ENCODE data around the gene TTC24.
"Not testable (repeated sequence)": the region's sequence is repeated elsewhere in the genome, so short reads cannot be mapped to it uniquely, and the experiment has no call there.

Gene TTC24

DNA sequence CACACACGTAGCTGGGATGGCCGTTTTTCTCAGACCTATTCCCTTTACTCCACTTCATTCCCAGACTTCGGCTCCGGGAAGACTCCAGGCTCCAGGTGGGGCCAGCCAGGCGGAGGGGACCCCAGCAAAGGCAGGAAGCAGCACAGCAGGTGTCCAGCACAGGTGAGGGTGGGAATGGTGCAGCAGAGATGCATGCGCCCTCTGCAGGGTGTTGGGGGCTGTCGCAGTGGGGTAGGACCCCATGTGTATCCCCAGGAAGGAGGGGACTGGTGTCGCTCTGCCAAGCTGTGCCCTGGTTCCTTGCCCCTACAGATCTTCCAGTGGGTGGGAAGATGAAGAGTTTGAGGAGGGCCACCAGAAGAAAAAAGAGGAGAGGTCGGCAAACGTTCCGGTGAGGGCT, 5.3 kb downstream of the TTC24 start:
- DNase-seq (ENCODE audit: low read depth, low spot score): no peak
- no peak overlapping the region for H3K27ac ChIP-seq

DNA sequence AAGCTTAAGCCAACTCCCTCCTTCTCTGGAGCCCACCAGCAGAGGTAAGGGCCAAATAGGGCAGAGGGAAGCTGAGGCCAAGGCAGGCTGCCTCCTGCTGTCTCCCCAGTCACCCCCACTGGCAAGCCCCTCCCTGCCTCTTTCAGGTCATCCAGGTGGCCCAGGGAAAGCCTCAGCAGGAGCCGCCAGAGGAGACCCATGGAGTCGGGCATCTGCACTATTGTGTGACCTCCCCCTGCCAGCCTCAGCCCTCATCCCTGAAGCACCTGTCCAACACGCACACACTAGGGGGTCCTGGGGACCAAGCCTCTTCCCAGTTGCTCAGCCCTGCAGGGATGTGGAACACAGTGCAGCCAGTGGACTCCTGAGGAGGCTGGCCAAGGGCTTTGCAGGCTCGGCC, 6.8 kb downstream of the TTC24 start:
- no peak for DNase-seq (ENCODE audit: low read depth, low spot score)
- H3K27ac ChIP-seq: no peak overlapping the region

DNA sequence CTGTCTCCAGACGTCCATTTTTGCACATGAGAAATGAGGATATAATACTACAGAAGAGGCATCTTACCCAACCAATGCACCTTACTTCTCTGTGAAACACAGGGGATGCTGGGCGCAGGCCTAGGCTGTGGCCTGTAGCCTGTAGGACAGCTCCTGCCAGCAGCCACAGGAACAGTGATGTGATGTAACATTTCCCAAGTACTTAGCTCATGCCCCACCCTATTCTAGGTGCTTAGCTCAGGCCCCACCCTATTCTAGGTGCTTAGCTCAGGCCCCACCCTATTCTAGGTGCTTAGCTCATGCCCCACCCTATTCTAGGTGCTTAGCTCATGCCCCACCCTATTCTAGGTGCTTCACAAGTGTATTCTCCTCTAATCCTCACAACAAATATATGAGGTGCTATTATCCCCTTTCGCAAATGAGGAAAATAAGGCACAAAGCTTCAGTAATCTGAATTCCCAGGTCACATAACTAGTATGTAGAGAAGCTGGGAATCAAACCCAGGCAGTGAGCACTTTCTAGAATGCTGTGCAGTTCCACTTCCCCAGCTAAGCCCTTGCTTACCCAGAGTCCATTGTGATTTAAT, 7.5 kb downstream of the TTC24 start:
- H3K27ac ChIP-seq: no peak overlapping the region
- DNase-seq (ENCODE audit: low read depth, low spot score): no peak

DNA sequence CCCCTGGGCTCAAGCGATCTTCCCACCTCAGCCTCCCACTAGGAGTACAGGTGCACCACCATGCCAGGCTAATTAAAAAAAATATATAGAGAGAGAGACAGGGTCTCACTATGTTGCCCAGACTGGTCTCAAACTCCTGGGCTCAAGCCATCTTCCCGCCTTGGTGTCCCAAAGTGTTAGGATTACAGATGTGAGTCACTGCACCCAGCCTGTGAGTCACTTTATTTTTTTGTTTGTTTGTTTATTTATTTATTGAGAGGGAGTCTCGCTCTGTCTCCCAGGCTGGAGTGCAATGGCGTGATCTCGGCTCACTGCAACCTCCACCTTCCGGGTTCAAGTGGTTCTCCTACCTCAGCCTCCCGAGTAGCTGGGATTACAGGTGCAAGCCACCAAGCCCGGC, 8.4 kb downstream of the TTC24 start:
- DNase-seq (ENCODE audit: low read depth, low spot score); H3K27ac ChIP-seq: not testable (repeated sequence)

DNA sequence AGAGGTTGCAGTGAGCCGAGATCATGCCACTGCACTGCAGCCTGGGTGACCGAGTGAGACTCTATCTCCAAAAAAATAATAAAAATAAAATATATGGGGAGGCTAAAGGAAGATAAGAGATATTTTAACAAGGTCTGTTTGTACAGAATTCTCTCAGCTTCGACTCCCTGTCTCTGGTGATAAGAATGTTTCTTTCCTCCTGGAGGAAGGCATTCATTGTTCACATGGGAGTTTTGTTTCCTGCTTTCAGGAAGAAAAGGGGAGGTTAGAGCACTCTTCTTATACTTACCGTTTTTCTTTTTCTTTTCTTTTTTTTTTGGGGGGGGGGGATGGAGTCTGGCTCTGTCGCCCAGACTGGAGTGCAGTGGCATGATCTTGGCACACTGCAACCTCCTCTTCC, 10.0 kb downstream of the TTC24 start:
- no peak for DNase-seq (ENCODE audit: low read depth, low spot score)
- H3K27ac ChIP-seq: no peak overlapping the region

DNA sequence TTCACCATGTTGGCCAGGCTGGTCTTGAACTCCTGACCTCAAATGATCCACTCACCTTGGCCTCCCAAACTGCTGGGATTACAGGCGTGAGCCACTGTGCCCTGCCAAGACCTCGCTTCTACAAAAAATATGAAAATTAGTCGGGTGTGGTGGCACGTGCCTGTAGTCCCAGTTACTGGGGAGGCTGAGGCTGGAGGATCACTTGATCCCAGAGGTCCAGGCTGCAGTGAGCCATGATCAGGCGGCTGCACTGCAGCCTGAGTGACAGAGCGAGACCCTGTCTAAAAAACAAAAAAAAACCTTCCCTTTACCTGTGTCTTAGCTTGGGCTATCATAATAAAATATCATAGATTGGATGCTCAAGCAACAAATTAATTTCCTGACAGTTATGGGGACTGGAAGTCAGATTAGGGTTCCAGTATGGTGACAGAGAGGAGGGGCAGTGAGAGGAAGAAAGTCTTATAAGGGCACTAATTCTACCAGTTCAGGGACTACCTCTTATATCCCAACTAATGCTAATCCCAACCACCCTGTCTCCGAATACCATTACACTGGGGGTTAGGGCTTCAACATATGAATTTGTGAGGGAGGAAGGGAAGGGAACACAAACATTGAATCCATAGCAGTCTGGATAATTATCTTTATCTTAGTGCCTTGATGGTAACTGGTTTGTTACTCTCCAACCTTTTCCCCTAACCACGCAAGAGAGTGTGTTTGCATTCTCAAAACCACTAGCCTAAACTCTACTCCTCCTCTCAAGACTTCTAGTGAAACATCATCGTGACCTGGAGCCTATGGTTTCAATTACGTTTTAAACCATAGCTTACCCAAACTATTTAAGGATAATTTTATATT, 11.0 kb downstream of the TTC24 start:
- DNase-seq (ENCODE audit: low read depth, low spot score): no peak
- peak overlapping the region; percentile 58 for H3K27ac ChIP-seq

DNA sequence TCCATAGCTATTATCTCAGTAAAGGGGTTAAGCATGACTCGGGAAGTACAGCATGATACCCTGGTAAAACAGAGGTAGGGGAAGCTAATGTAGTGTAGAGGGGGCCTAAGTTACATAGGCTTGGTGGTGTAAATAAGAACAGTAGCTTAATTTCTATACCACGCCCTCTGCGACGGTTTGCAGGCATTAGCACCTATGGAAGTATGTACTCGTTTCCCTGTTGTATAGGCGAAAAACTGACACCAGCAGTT, 11.6 kb downstream of the TTC24 start:
- H3K27ac ChIP-seq: peak overlapping the region; percentile 58
- DNase-seq (ENCODE audit: low read depth, low spot score): no peak

DNA sequence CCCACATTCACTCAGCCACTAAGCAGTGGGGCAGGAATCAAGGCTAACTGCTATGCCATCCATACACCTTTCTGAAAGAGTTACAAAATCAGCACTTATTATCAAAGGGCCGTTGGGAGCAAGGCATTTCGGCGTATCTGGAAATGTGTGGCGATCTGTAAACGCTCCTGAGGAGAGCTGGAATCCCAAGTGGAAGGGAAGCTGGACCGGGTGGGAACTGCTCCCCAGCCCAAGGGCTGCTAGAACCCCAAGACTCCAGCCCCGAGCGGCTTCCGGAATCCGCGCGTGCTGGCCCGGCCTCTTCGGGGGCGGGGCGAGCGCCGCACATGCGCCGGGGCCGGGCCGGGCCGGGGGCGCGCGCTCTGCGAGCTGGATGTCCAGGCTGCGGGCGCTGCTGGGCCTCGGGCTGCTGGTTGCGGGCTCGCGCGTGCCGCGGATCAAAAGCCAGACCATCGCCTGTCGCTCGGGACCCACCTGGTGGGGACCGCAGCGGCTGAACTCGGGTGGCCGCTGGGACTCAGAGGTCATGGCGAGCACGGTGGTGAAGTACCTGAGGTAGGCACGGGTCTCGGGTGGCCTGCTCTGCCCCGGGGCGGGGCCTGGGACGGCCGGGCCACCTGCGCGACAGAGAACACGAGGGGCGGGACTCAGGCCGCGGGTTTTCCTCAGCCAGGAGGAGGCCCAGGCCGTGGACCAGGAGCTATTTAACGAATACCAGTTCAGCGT, 12.1 kb downstream of the TTC24 start, which contains the start of gene NAXE:
TSS of gene NAXE (plus strand) at position 345 of the 726 bp plus-strand sequence. CDS start at position 374, 29 bp downstream.
- no peak for DNase-seq (ENCODE audit: low read depth, low spot score)
- H3K27ac ChIP-seq: peak within 1 kb of the TSS; percentile 58

DNA sequence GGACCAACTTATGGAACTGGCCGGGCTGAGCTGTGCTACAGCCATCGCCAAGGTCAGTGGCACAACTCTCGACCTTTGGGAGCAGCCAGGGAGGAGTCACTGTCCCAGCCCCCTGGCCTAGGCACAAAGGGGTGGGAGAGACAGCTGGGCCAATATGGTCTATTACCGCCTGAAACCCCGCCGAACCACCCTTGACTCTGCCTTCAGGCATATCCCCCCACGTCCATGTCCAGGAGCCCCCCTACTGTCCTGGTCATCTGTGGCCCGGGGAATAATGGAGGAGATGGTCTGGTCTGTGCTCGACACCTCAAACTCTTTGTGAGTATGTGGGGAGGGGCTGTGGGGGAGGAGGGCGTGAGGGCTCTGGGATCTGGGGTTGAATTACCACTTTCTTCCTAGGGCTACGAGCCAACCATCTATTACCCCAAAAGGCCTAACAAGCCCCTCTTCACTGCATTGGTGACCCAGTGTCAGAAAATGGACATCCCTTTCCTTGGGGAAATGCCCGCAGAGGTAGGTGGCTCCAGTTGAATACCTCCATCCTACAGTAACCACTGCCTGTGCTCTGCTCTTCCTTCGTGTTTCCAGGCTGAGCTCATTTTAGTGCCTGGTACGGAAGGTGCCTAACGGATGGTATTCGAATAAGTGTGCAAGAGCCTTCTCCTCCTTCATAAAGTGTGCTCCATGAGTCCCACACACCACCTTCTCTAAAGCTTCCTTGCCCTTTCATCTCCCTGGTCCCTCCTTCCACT, 12.8 kb downstream of the TTC24 start:
- no peak for DNase-seq (ENCODE audit: low read depth, low spot score)
- peak overlapping the region; percentile 58 for H3K27ac ChIP-seq

DNA sequence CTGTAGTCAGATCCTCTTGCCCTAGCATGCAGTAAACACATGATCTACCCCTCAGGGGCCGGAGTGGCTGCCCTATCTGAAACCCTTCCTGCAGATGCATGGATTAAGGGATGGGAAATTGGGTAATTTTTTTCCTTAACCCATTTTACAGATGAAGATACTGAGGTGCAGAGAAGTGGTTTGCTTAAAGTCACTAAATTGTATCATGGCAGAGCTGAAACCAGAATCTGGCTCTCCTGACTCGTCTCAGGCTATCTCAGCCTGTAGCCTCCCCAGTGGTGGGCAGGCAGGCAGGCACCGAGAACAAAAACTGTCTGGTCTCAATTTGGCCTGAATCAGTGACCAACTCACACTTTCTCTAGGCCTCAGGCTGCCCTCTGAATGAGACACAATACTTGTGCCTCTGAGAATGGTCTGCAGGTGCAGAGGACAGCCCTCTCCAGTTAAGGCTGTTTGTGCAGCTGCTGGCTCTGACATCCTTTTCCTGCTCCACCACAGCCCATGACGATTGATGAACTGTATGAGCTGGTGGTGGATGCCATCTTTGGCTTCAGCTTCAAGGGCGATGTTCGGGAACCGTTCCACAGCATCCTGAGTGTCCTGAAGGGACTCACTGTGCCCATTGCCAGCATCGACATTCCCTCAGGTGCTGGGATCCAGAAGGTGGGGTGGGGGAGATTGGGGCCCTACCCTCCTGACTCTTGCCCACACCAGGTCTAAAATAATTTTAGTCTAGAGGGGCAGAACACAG, 13.6 kb downstream of the TTC24 start:
- no peak overlapping the region for H3K27ac ChIP-seq

DNA sequence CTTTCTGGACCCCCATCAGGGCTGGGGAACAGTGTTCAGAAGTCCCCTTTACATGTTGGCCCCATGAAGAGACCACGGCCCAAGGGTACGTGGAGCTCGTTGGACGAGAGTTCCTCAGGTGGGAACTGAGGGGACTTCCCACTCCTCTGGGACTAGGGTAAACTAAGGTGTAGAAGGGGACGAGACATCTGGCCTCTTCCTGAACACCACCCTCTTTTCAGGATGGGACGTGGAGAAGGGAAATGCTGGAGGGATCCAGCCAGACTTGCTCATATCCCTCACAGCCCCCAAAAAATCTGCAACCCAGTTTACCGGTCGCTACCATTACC, 14.1 kb downstream of the TTC24 start:
- DNase-seq (ENCODE audit: low read depth, low spot score): no peak
- H3K27ac ChIP-seq: no peak overlapping the region

More for the DNA sequence above, 13.6 kb downstream of the TTC24 start:
- no peak for DNase-seq (ENCODE audit: low read depth, low spot score)

DNA sequence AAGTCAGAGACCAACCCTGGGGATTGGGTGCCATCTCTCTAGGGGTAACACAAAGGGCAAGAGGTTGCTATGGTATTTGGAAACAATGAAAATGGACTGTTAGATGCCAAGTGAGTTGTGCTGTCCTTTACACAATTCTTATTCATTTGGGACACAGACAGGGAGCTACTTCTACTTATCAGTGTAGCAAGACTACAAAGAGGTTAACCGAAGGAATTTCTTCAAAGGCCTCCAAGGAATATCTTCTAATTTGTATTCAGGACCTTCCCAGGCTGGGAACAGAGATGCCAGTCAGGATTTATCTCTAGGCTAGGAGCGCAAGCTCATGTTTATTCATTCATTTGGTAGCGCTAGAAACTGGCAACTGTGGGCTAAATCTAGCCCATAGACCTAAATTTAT, 14.7 kb downstream of the TTC24 start:
- no peak overlapping the region for H3K27ac ChIP-seq
- DNase-seq (ENCODE audit: low read depth, low spot score): no peak

DNA sequence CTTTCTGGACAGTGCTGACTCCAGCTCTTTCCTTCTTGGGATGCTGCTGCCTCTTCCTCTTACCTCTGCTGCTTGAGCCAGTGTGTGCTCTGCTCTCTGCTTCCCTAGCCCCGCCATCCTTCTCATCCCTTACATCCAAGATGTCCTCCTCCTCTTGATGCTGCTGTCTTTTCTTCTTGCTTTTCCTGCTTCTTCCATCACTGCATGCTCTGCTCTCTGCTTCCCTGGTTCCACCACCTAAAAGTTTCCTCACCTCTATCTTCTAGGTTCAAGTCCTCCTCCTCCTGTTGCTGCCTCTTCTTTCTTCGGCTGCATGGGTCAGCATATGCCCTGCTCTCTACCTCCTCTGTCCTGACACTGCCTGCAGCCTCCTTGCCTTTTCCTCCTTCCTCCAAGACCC, 15.5 kb downstream of the TTC24 start:
- no peak for DNase-seq (ENCODE audit: low read depth, low spot score)
- H3K27ac ChIP-seq: no peak overlapping the region

DNA sequence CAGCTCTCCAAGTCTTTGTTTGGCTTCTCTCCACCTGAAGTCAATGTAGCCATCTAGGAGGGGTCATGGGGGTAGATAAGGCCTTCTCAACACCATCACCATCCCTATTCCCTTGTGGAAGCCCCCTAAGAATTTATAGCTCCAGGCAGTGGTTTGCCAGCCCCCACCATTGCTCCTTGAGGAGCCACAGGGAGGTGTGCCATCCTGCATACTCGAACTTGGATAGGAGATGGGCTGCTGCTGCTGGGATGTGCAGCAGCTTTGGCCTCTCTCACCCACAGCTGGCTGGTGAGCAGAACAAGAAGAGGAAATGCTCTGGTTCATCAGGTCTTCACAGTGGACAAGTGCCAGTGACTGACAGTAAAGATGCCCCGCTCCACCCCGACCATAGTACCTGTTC, 16.9 kb downstream of the TTC24 start:
- H3K27ac ChIP-seq: no peak overlapping the region

DNA sequence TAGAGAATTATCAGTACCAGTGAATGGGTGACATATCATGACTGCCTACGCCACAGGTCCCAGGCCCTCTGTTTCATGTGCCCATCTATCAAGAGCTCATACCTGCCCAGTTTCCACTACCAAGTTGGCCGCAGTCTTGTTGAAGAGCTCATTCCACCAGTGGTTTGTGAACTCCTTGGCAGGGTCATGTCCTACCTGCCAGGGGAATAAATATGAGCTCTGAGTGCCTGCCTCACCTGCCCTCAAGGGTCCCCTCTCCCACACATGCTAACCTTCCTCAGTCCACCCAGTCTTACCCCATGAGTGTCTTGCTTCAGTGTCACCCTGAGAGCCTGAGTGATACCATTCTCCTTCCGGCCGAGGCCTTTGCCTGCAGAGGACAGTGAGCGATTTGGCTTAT, 18.6 kb downstream of the TTC24 start:
- H3K27ac ChIP-seq: no peak overlapping the region
- no peak for DNase-seq (ENCODE audit: low read depth, low spot score)

More for the DNA sequence above, 16.9 kb downstream of the TTC24 start:
- DNase-seq (ENCODE audit: low read depth, low spot score): no peak

DNA sequence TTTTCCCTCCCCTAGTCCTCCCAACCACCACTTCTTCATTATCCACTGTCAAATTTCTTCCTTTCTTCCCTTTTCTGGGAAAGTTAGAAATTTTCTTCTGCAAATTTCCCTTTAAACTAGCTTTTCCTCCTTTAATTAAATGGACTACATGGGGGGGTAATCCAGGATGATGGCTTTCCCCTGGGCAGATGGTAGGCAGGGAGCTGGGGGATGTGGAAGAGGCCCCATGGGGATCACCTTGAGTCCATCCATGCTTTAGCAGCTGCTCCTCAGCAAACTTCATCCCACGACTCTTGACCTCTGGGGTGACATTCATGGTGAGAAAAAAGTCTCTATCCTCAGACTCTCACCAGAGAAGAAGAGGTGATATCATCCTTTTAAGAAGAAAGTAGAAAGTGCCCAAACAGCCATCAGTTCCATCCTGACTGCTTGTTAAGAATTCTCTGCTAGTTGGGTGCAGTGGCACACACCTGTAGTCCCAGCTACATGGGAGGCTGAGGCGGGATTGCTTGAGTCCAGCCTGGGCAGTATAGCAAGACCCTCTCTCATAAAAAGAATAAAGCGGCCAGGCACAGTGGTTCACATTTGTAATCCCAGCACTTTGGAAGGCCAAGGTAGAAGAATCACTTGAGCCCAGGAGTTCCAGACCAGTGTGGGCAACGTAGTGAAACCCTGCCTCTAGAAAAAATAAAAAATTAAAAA, 19.4 kb downstream of the TTC24 start:
- DNase-seq (ENCODE audit: low read depth, low spot score): no peak
- H3K27ac ChIP-seq: no peak overlapping the region

DNA sequence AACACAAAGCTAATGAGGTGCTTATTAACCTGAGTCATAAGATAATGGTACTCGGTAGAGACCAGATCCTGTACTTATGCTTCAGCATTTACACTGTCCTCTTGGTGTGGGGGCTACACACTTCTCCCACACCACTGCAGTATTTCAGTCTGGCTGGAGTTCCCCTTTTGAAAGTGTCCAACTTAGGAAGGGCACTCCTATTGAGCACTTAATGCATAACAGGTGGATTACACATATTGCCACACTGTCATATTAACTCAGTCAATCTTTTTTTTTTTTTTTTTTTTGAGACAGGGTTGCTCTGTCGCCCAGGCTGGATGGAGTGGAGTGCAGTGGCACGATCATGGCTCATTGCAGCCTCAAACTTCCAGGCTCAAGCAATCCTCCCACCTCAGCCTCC, 20.3 kb downstream of the TTC24 start:
- no peak for DNase-seq (ENCODE audit: low read depth, low spot score)

DNA sequence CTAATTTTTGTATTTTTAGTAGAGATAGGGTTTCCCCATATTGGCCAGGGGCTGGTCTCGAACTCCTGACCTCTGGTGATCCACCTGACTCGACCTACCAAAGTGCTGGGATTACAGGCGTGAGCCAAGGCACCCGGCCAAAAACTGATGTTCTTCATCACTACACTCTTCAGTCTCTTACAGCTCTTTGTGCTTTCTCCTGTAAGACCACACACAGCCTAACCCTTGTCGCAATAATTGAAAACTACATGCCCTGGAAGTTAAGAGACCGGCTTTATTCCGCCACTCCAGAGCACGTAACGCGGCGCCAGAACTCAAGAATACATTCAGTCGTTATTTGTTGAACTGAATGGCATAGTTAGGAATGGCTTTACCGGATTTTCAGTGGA, 21.2 kb downstream of the TTC24 start:
- no peak for DNase-seq (ENCODE audit: low read depth, low spot score)
- peak overlapping the region; percentile 76 for H3K27ac ChIP-seq

More for the DNA sequence above, 20.3 kb downstream of the TTC24 start:
- no peak overlapping the region for H3K27ac ChIP-seq

DNA sequence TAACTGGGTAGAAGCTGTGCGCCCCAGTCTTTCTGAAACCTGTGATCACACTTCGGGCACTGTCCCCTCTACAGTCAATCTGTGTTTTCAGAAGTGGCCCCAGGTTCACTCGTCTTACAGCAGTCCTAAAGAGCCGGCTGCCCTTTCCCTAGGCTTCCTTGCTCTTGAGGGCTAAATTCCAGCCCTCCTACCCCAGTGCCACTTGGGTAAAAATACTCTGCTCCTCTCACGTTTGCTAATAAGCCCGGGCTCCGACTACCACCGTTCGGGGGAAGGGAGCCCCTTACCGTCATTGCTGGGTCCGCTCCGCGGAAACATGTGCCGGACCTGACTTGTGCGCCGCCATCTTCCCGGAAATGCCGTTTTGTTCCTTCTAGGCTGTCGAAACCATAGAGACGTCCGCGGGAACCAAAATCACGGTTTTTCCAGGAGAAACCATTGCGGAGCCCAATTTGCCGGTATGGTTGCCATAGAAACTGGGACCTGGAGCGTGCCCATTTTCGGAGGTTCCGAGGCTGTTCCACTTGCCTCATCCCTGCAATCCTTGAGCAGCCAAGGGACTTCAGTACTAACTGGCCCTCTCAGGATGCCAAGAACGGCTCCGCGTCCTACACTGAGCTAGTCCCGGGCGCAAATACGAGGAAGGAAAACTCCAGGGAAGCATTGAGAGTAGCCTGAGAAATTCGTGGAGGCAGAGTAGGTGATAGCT, 21.8 kb downstream of the TTC24 start, which contains the start of gene GPATCH4:
TSS of gene GPATCH4 (minus strand) at position 358 of the 709 bp plus-strand sequence.
- no peak for DNase-seq (ENCODE audit: low read depth, low spot score)
- H3K27ac ChIP-seq: peak within 1 kb of the TSS; percentile 76

Data from epithelial cell of prostate (primary cell).